Retinal pigment epithelial cell (primary cell): ENCODE results near the gene OTOP3.
A peak's percentile ranks its signal among the peaks of the same experiment; 100 is the strongest.

Experiments used
- DNase-seq: peaks from one replicate; pipeline ENCODE4 v3.0.0-alpha.2; 2010; ENCODE audit warnings: low read depth
- H3K4me3 ChIP-seq: 2 replicates; pipeline ENCODE4 v1.5.1; 2011; ENCODE audit warnings: mild to moderate bottlenecking, low read length, control low read depth, moderate library complexity
- CTCF ChIP-seq: conservative IDR thresholded peaks from 2 replicates; pipeline ENCODE4 v1.5.1; 2011; ENCODE audit warnings: low read depth, low read length, control low read depth, inconsistent platforms

The OTOP3 gene

GRCh38 chr17:74922694-74923537, 12.8 kb upstream of the OTOP3 start, which contains the start of gene USH1G:
TSS of gene USH1G (minus strand) at chr17:74923255. CDS start at chr17:74923073, 182 bp downstream.
- TF ChIP-seq CTCF: no peak
- H3K4me3 ChIP-seq: peak within 1 kb of the TSS; percentile 22
- no peak for DNase-seq

GRCh38 chr17:74923538-74924249, 12.0 kb upstream of the OTOP3 start:
- TF ChIP-seq CTCF: peak; percentile 70
- DNase-seq: no peak
- no peak overlapping the region for H3K4me3 ChIP-seq

- peak within 1 kb of the TSS; percentile 22 for H3K4me3 ChIP-seq
- DNase-seq: no peak
- TF ChIP-seq CTCF: no peak
These were observed 11.3 kb upstream of the OTOP3 start, which contains the start of gene OTOP2 for GRCh38 chr17:74924250-74924948. TSS of gene OTOP2 (plus strand) at chr17:74924273. CDS start at chr17:74924633, 360 bp downstream.

- no peak overlapping the region for H3K4me3 ChIP-seq
- no peak for TF ChIP-seq CTCF
- DNase-seq: no peak
These were observed 10.5 kb upstream of the OTOP3 start for GRCh38 chr17:74925242-74925641.

- TF ChIP-seq CTCF: no peak
- no peak for DNase-seq
These were observed 6.9 kb upstream of the OTOP3 start for GRCh38 chr17:74928786-74929185.

GRCh38 chr17:74930535-74931036, 5.1 kb upstream of the OTOP3 start:
- no peak for DNase-seq
- no peak overlapping the region for H3K4me3 ChIP-seq
- no peak for TF ChIP-seq CTCF

More at GRCh38 chr17:74928786-74929185, 6.9 kb upstream of the OTOP3 start:
- no peak overlapping the region for H3K4me3 ChIP-seq
